VCaP (cell line): ENCODE results near the gene TOR1AIP2.

Source experiments
- H3K27ac ChIP-seq: fragments of 450-650 bp; 2 replicates; pipeline ENCODE4 v1.5.1; 2017
- CTCF ChIP-seq: fragments of 450-650 bp; conservative IDR thresholded peaks from 2 replicates; pipeline ENCODE4 v1.5.1; 2017; ENCODE audit warnings: mild to moderate bottlenecking, moderate library complexity

TOR1AIP2 gene

GRCh38 chr1:179810367-179810715 is 67.3 kb downstream of the TOR1AIP2 start:
- TF ChIP-seq CTCF, result no peak
- no peak overlapping the region for H3K27ac ChIP-seq

GRCh38 chr1:179809506-179810366 is 67.9 kb downstream of the TOR1AIP2 start:
- no peak overlapping the region for H3K27ac ChIP-seq
- peak; percentile 92 for TF ChIP-seq CTCF

GRCh38 chr1:179808503-179808902 is 69.1 kb downstream of the TOR1AIP2 start:
- TF ChIP-seq CTCF, result no peak
- no peak overlapping the region for H3K27ac ChIP-seq

- TF ChIP-seq CTCF, result no peak
- H3K27ac ChIP-seq, result no peak overlapping the region
Observed at GRCh38 chr1:179807691-179808485, 69.7 kb downstream of the TOR1AIP2 start.

GRCh38 chr1:179807291-179807690 is 70.3 kb downstream of the TOR1AIP2 start:
- TF ChIP-seq CTCF, result no peak
- no peak overlapping the region for H3K27ac ChIP-seq

- no peak overlapping the region for H3K27ac ChIP-seq
- no peak for TF ChIP-seq CTCF
Observed at GRCh38 chr1:179806333-179806732, 71.3 kb downstream of the TOR1AIP2 start.
